ENCODE data around the gene SYCP2L. TPM values are rescaled to one million over a fixed set of nuclear protein-coding genes. Genes with fewer than 3 reads are reported as not detected.

The SYCP2L gene
- total and polyA plus RNA-seq, 2 experiments from 2014 or later: 10.5 to 11.0 TPM

- TF ChIP-seq REST (IDR thresholded peaks at IDR 0.05; ENCODE audit: unreplicated experiment) (no peak), JUNB (IDR thresholded peaks at IDR 0.05; ENCODE audit: unreplicated experiment) (no peak), STAT1 (IDR thresholded peaks at IDR 0.05; ENCODE audit: unreplicated experiment) (no peak), CREB1 (CRISPR knock-in tag; IDR thresholded peaks at IDR 0.05; ENCODE audit: low read depth) (no peak), POLR2AphosphoS5 (IDR thresholded peaks at IDR 0.05; ENCODE audit: low read depth) (no peak), CTCF (conservative IDR thresholded peaks at IDR 0.05; ENCODE audit: low read depth in 2 of 2) (no peak), ZNF331 (CRISPR knock-in tag; IDR thresholded peaks at IDR 0.05; ENCODE audit: low read depth) (no peak)
These were observed 122.0 kb downstream of the SYCP2L start (continued) for GRCh38 chr6:11008821-11009220.

- H3K4me2 ChIP-seq: no peak overlapping the region
- peaks cover 14% of the 10 kb centered on the region; the same call in 1 of the 2 replicates for H3K4me1 ChIP-seq (ENCODE audit: insufficient read depth)
- peak; percentile 20; the same call in 2 of the 3 replicates for ATAC-seq
- H4K20me1 ChIP-seq (replicated peaks; ENCODE audit: insufficient read depth): no peaks in the 10 kb centered on the region
- Mint-ChIP-seq H3K36me3 (ENCODE audit: low read depth) (no peaks in the 10 kb centered on the region), H3K9me3 (no peaks in the 10 kb centered on the region), H3K4me3 (no peak overlapping the region; the same call in 2 of the 3 replicates), H3K4me1 (peaks cover 29% of the 10 kb centered on the region), H3K27me3 (ENCODE audit: insufficient read depth, low read depth, poor library complexity) (peaks cover 8% of the 10 kb centered on the region), H3K27ac (no peak overlapping the region)
- no peak overlapping the region for H3K27ac ChIP-seq (ENCODE audit: low read depth)
- no peaks in the 10 kb centered on the region for H3K9me2 ChIP-seq (ENCODE audit: insufficient read depth)
- TF ChIP-seq STAT1 (IDR thresholded peaks at IDR 0.05; ENCODE audit: unreplicated experiment): no peak
- TF ChIP-seq EZH2phosphoT487 (IDR thresholded peaks at IDR 0.05; ENCODE audit: unreplicated experiment): no peak
- TF ChIP-seq ZNF331 (CRISPR knock-in tag; IDR thresholded peaks at IDR 0.05; ENCODE audit: low read depth): no peak
- TF ChIP-seq NANOG (IDR thresholded peaks at IDR 0.05; ENCODE audit: borderline replicate concordance): no peak
- H3F3A ChIP-seq (replicated peaks; ENCODE audit: low read depth): no peaks in the 10 kb centered on the region
- H2AFZ ChIP-seq: no peak overlapping the region
- H3K36me3 ChIP-seq (ENCODE audit: insufficient read depth): no peaks in the 10 kb centered on the region
- H3K79me2 ChIP-seq (replicated peaks; ENCODE audit: insufficient read depth): no peaks in the 10 kb centered on the region
- peak; percentile 64 for DNase-seq (ENCODE audit: low spot score)
- no peak overlapping the region for H3K4me3 ChIP-seq
- H3K27me3 ChIP-seq (ENCODE audit: insufficient read depth): no peaks in the 10 kb centered on the region
These were observed 122.5 kb downstream of the SYCP2L start for GRCh38 chr6:11009353-11009752.
